Stimulated activated CD4-positive, alpha-beta T cell treated with anti-CD3 and anti-CD28 coated beads, Interleukin-1b, Interleukin-23, amount 100 ng/mL, for 48 hours (primary cell): ENCODE results near the gene GPANK1.
A peak's percentile ranks its signal among the peaks of the same experiment; 100 is the strongest.
"Not testable (repeated sequence)": the region's sequence is repeated elsewhere in the genome, so short reads cannot be mapped to it uniquely, and the experiment has no call there.

Experiments used
- DNase-seq: peaks from one replicate; pipeline ENCODE4 v3.0.0-alpha.2; 2020

Gene GPANK1

DNA sequence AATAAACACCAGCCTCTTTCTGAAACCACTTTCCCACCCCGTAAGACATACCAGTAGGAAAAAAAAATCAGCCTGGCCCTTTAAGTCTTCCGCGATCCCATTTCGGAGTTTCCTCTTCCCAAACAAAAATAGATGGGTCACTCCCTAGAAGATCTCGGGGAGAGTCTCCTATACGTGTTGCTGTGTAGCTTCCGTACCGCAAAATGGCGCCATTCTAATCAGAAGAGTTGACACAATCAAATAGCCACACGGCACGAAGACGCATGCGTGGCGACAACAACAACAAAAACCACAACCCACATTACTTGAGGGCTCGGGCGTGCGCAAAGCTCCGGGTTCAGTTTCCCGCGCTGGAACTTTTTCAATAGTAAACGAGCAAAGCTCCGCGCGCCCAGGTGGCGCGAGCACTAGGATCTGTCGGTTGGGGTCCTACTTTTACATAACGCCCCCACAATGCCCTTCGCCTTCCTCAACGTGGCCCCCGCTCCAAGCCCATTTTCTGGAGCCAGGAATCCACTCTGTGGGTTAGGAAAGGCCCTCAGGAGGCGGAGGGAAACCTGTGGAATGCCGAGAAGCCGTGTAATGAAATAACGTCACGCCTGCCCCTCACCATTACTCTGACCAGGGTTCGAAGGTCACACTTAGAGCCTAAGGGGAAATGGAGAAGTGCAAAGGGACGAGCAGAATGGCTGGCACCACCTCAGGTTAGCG is at the start of gene GPANK1:
Gene GPANK1, minus strand, starts transcription at position 208 of the 711 bp plus-strand sequence. CDS start 519 bp downstream, outside the sequence.
- DNase-seq, result peak; percentile 92

GRCh38 chr6:31713991-31714684 is 49.3 kb upstream of the GPANK1 start:
- no peak for DNase-seq

GRCh38 chr6:31713465-31713864 is 48.7 kb upstream of the GPANK1 start:
- DNase-seq, result no peak

GRCh38 chr6:31712296-31712695 is 47.5 kb upstream of the GPANK1 start:
- no peak for DNase-seq

DNA sequence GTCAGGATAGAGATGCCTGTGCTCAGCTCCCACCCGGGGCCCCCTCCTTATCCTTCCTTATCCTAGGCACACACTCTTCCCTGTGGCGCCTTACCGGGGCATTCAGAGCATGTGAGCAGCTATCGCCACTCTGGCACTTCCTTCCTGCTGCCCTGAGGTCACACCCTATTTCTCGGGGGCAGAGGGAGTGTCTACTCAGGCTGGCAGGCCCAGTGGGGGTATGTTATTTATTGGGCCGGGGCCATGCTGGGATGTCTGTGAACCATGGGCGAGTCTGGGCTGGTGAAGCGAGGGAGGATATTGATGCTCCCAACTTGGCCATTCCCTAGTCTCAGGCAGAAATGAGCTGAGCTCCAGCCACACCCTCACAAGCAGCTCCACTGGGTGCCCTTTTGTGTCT is 46.4 kb upstream of the GPANK1 start:
- no peak for DNase-seq

GRCh38 chr6:31710523-31711219 is 45.9 kb upstream of the GPANK1 start:
- DNase-seq, result no peak

DNA sequence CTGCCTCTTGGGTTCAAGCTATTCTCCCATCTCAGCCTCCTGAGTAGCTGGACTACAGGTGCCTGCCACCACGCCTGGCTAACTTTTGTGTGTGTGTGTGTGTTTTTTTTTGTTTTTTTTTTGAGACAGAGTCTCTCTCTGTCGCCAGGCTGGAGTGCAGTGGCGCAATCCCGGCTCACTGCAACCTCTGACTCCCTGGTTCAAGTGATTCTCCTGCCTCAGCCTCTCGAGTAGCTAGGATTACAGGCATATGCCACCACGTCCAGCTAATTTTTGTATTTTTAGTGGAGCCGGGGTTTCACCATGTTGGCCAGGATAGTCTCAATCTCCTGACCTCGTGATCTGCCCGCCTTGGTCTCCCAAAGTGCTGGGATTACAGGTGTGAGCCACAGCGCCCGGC is 44.4 kb upstream of the GPANK1 start:
- not testable (repeated sequence) for DNase-seq

DNA sequence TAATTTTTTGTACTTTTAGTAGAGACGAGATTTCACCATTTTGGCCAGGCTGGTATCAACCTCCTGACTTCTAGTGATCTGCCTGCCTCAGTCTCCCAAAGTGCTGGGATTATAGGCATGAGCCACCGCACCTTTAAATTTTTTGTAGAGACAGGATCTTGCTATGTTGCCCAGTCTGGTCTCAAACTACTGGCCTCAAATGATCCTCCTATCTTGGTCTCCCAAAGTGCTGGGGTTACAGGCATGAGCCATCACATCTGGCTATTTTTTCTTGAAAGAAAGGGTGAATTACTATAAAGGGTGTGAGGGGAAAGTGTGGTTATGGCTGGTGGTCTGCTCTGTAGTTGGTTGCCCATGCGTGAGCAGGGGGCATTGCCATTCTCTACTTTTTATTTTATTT is 43.4 kb upstream of the GPANK1 start:
- DNase-seq, result no peak

DNA sequence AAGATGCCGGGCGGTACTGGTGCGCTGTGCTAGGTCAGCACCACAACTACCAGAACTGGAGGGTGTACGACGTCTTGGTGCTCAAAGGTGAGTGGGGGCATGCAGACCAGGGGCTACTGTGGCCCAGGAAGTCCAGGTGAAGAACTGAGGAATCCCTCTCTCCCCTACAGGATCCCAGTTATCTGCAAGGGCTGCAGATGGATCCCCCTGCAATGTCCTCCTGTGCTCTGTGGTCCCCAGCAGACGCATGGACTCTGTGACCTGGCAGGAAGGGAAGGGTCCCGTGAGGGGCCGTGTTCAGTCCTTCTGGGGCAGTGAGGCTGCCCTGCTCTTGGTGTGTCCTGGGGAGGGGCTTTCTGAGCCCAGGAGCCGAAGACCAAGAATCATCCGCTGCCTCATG is 42.9 kb upstream of the GPANK1 start:
- DNase-seq, result no peak

GRCh38 chr6:31706599-31706998 is 41.8 kb upstream of the GPANK1 start, which contains the start of gene LY6G6F:
LY6G6F (plus strand) TSS chr6:31706866; CDS start chr6:31706907, 41 bp downstream.
- DNase-seq, result no peak

DNA sequence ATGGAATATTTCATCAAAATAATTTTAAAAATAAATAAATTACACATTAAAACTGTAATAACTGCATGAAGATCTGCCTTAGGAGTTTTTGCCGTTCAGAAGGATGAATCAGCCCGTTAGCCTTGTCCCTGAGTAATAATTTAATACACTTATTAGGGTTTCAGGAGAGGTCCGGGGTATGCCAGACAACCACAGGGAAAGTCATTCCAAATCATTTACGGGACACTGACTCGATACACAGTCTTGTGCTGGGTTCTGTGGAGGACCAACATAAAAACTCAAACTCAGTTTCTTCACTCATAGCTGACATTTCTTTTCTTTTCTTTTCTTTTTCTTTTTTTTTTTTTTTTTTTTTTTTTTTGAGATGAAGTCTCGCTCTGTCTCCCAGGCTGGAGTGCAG is 41.1 kb upstream of the GPANK1 start:
- no peak for DNase-seq

DNA sequence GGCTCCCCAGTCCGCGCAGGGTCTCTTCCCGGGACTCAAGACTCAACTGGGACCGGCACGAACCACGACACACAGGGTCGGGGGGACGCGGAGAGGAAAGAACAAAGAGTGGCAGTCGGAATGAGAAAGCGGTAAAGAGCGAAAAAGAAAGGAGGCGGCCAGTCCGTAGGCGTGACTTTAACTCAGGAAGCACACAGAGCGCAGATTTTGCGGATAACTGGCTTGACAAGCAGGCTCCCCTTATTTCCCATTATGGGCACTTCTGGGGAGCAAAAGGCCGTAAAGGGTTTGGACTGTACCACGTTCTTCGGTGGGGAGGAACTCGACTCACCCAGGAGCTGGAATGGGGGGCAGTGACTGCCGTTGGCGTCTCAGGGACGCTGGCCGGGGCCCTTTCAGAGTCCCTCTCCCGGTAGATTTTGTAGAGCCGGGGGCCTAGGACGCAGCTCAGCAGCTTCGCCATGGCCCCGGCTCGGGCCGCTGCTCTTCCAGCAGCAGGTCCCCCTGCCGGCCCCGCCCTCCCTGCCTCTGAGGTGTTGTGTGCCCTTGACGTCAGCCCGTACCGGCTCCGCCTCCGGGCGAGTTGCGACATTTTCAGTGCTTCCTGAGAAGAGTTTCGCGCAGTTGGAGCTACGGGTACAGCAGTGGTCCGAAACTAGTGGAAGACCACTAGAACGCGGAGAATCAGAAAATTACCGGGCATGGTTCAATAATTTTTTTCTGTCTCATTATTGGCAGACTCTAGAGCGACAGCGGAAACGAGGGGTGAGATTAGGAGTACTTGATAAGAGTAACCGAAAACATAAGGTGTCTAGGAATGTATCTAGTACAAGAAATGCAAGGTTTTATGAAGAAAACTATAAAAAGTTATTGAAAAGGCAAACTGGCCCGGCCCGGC is 38.3 kb upstream of the GPANK1 start, which contains the start of gene ABHD16A:
Gene ABHD16A, minus strand, starts transcription at position 506 of the 898 bp plus-strand sequence. Its CDS starts 43 bp downstream, at position 463.
- DNase-seq, result peak; percentile 97

- peak; percentile 44 for DNase-seq
Observed at GRCh38 chr6:31702405-31702818, 37.6 kb upstream of the GPANK1 start.

DNA sequence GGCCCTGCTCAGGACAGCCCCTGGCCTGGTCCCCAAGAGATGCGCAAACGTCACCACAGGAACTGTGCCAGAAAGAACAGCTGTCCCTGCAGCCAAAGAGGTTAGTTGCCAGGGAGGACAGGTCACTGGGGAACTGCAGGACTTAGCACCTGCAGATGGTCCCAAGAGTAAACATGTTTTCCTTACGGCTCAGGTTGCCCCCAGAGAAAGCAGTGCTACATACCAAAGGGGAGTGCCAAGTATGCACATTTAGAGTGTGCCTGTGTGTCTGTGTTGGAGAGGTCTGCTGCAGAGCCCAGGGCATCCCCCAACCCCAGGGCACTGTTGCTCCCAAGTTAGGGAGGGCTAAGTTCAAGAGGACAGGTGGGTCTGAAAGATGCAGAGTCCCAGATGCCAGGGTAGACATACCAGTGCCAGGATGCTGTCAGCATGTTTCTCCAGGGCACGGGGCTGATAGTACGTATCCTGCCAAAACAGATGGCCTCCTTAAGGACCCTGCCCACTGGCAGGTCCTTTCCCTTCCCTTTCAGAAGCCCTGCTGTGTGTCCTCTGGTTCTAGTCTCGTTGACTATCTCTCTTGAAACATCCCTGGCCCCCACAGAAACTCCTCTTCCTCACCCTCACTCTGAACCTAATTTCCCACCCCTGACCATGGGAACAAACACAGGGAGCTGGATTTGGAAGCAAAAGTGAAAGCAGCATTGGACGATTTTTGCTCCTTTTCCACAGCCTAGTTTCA is 37.0 kb upstream of the GPANK1 start:
- no peak for DNase-seq

- DNase-seq, result no peak
Observed at GRCh38 chr6:31700740-31701401, 36.1 kb upstream of the GPANK1 start.

DNA sequence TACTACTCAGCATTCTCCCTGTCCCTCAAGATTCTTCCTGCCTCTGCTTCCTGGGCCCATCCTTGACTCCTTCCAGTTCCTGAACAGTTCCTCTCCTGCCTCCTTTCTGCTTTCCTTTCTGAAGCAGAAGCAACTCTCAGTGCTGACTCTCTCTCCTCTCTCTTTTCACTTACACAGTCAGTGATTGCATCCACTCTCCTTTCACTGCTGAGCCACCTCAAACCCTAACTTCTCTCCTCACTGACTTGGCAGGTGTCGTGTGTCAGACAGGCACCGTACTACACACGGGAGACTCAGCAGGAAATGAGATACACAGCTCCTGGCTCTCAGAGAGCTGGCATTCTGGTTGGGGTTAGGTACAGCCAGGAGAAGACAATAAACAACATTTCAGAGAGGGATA is 32.8 kb upstream of the GPANK1 start:
- peak; percentile 21 for DNase-seq

DNA sequence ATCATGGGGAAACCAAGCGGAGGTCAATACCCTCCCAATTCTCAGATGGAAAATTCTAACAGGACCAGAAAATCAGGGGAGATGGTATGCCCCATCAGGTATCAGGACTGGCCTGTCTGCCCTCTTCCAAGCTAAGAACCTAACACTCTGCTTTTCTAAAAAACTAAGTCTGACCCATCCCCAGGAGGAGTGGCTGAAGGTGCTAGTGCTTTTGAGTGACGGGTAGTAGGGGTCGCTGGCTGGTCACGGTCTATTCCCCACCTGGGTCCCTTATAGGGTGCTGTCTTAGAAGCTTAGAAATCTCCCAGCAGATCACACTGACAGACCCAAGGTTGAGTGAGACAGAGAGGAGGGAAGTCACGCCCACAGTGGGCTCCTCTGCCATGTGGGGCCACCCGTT is 28.7 kb upstream of the GPANK1 start:
- DNase-seq, result no peak

GRCh38 chr6:31692886-31693285 is 28.1 kb upstream of the GPANK1 start:
- no peak for DNase-seq

- DNase-seq, result no peak
Observed at GRCh38 chr6:31692353-31692752, 27.6 kb upstream of the GPANK1 start.

GRCh38 chr6:31691564-31692108 is 26.8 kb upstream of the GPANK1 start:
- no peak for DNase-seq

DNA sequence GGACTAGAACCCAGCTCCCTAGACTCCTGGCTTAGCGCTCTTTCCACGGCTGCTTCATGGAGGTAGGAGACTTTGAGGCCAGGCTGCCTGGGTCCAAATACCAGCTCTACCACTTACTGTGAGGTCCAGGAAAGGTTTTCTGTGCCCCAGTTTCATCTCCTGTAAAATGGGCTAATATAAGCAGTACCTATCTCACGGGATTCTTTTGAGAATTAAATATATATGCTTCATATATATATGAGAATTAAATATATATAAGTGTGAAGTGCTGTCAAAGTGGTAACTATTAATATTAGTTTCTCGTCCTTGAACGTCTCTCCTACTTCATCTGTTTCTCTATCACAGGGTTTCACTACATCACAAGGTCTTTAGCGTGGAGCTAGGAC is 26.3 kb upstream of the GPANK1 start:
- no peak for DNase-seq
